ENCODE data around the gene LRRC32.
A peak's percentile ranks its signal among the peaks of the same experiment; 100 is the strongest.

LRRC32 gene

DNA sequence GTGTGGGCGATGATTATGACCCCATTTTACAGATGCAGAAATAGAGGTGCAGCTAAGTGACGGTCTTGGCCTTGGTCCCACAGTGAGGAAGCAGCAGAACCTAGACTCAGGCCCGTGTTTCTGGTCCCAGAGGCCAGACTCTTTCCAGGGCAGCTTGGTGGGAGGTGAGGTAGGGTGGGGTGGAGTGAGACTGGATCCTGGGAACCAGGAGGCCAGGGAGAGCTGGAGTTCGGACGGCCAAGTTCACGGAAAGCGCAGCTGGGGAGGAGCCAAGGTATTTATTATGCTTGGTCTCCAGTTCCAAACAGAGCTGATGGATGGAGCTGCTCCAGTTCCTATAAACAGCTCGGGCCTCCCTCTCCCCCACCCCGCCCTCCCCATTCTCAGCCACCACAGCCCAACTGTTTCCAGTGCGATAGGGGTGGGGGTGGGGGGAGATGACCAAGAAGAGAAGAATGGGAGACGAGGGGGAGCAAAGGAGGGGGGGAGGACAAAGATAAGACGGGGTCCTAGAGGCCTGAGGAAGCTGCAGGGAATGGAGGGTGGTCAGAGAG lies 16.2 kb downstream of the LRRC32 start:
- H2BK12ac ChIP-seq (ENCODE audit: low read length in 2 of 2) = peak overlapping the region; percentile 82 to 91
- H4K91ac ChIP-seq (ENCODE audit: low read length) = peak overlapping the region; percentile 96
- H3K18ac ChIP-seq (ENCODE audit: low read depth in 1 of 2, low read length in 2 of 2) = peak overlapping the region; percentile 88 to 91
- no peaks in the 10 kb centered on the region for H3K79me1 ChIP-seq (replicated peaks; ENCODE audit: low read length, poor library complexity, severe bottlenecking)
- no peak overlapping the region for H2BK15ac ChIP-seq (ENCODE audit: low read depth, poor library complexity, severe bottlenecking)
- DNase-seq = peak; percentile 85
- H3K4me3 ChIP-seq (ENCODE audit: insufficient read depth in 1 of 2, low read depth in 1 of 2, low read length in 2 of 2) = peak overlapping the region in 1 of 2 experiments; percentile 50
- no peaks in the 10 kb centered on the region for H3K9me3 ChIP-seq (ENCODE audit: control insufficient read depth, low read length)
- WGBS = 63% methylated on average over 3 of the region's 12 CpGs
- H4K8ac ChIP-seq (ENCODE audit: low read length) = peak overlapping the region; percentile 92
- peaks cover 15 to 38% of the 10 kb centered on the region in 2 experiments for H3K36me3 ChIP-seq (ENCODE audit: control insufficient read depth in 1 of 2, insufficient read depth in 2 of 2, low read depth in 1 of 2, low read length in 2 of 2)
- no peak overlapping the region for H3K27ac ChIP-seq (ENCODE audit: low read length, poor library complexity, severe bottlenecking)
- no peak overlapping the region for H3K4me2 ChIP-seq (ENCODE audit: low read length, poor library complexity, severe bottlenecking)
- H3K4ac ChIP-seq (ENCODE audit: low read depth in 1 of 2, low read length in 2 of 2) = peak overlapping the region; percentile 71 to 97
- H2AFZ ChIP-seq (ENCODE audit: low read depth, low read length) = no peak overlapping the region
- H3K27me3 ChIP-seq (ENCODE audit: control insufficient read depth in 1 of 2, insufficient read depth in 1 of 2, low read length in 2 of 2) = peaks cover 0 to 6% of the 10 kb centered on the region in 2 experiments
- peak overlapping the region; percentile 86 for H2BK120ac ChIP-seq (ENCODE audit: low read depth, low read length)
- H3K9ac ChIP-seq (ENCODE audit: low read length) = peak overlapping the region; percentile 65
- no peak overlapping the region for H2BK5ac ChIP-seq (ENCODE audit: low read depth, low read length, poor library complexity, severe bottlenecking)
- H2AK5ac ChIP-seq (ENCODE audit: low read length, severe bottlenecking) = no peak overlapping the region
- peak overlapping the region in 1 of 2 experiments; percentile 3 for H3K23ac ChIP-seq (ENCODE audit: low read length in 2 of 2)
- H3K4me1 ChIP-seq (ENCODE audit: control insufficient read depth, insufficient read depth, low read depth, low read length) = peaks cover 2% of the 10 kb centered on the region
- peak overlapping the region in 1 of 2 experiments; percentile 68 for H3K14ac ChIP-seq (ENCODE audit: low read length in 2 of 2)

- Histone ChIP-seq H3K9me3 (ENCODE audit: control insufficient read depth, low read length) (no peaks in the 10 kb centered on the region), H3K4me3 (ENCODE audit: insufficient read depth in 1 of 2, low read depth in 1 of 2, low read length in 2 of 2) (peak overlapping the region in 1 of 2 experiments; percentile 50), H3K79me1 (replicated peaks; ENCODE audit: low read length, poor library complexity, severe bottlenecking) (no peaks in the 10 kb centered on the region), H2BK120ac (ENCODE audit: low read depth, low read length) (no peak overlapping the region), H2AFZ (ENCODE audit: low read depth, low read length) (no peak overlapping the region), H3K18ac (ENCODE audit: low read depth in 1 of 2, low read length in 2 of 2) (peak overlapping the region; percentile 88 to 91), H3K23ac (ENCODE audit: low read length in 2 of 2) (peak overlapping the region in 1 of 2 experiments; percentile 3), H3K27me3 (ENCODE audit: control insufficient read depth in 1 of 2, insufficient read depth in 1 of 2, low read length in 2 of 2) (peaks cover 0 to 4% of the 10 kb centered on the region in 2 experiments), H3K4ac (ENCODE audit: low read depth in 1 of 2, low read length in 2 of 2) (peak overlapping the region in 1 of 2 experiments; percentile 63), H3K4me2 (ENCODE audit: low read length, poor library complexity, severe bottlenecking) (no peak overlapping the region), H2AK5ac (ENCODE audit: low read length, severe bottlenecking) (no peak overlapping the region), H4K91ac (ENCODE audit: low read length) (peak overlapping the region; percentile 86), H4K8ac (ENCODE audit: low read length) (peak overlapping the region; percentile 92), H3K27ac (ENCODE audit: low read length, poor library complexity, severe bottlenecking) (no peak overlapping the region), H3K9ac (ENCODE audit: low read length) (peak overlapping the region; percentile 59), H2BK15ac (ENCODE audit: low read depth, poor library complexity, severe bottlenecking) (no peak overlapping the region), H3K14ac (ENCODE audit: low read length in 2 of 2) (peak overlapping the region in 1 of 2 experiments; percentile 68), H3K36me3 (ENCODE audit: control insufficient read depth in 1 of 2, insufficient read depth in 2 of 2, low read depth in 1 of 2, low read length in 2 of 2) (peaks cover 10 to 32% of the 10 kb centered on the region in 2 experiments), H3K4me1 (ENCODE audit: control insufficient read depth, insufficient read depth, low read depth, low read length) (peaks cover 2% of the 10 kb centered on the region), H2BK12ac (ENCODE audit: low read length in 2 of 2) (peak overlapping the region; percentile 66 to 91), H2BK5ac (ENCODE audit: low read depth, low read length, poor library complexity, severe bottlenecking) (no peak overlapping the region)
- 75% methylated on average over 10 of the region's 10 CpGs for WGBS
- DNase-seq = peak; percentile 87
Measured at GRCh38 chr11:76653674-76654284, 16.8 kb downstream of the LRRC32 start.

DNA sequence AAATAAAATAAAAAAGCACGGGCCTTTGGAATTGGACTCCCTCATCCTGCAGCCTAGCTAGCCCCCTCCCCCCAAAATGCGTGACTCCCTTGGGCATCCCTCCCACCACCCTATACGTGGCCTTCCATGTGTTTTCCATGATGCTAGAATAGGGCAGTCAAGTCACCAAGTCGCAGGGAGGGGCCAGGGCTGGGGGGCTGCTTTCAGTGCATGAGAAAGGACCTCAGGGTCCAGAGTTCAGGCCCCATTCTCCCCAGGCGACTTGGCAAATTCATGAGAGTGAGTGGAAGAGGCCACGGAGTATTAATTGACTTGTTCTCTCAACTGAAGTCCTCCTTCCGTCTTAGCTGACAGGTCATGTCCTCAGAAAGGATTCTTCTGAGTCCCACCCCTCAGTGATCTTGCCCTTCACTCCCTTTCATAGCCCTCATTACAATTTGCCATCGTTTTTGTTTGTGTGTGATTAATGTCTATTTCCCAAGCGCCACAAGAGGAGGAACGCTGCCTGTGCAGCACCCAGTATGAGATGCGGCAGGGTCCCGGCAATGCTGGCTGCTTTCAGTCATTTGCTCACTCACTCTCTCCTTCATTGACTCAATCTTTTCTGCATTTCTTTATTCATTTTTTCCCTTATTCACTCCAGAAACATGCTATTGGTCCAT lies 17.4 kb downstream of the LRRC32 start:
- Histone ChIP-seq H3K4me1 (ENCODE audit: control insufficient read depth, insufficient read depth, low read depth, low read length) (no peaks in the 10 kb centered on the region), H2AFZ (ENCODE audit: low read depth, low read length) (no peak overlapping the region), H4K8ac (ENCODE audit: low read length) (no peak overlapping the region), H3K4me2 (ENCODE audit: low read length, poor library complexity, severe bottlenecking) (no peak overlapping the region), H3K36me3 (ENCODE audit: control insufficient read depth in 1 of 2, insufficient read depth in 2 of 2, low read depth in 1 of 2, low read length in 2 of 2) (peaks cover 10 to 25% of the 10 kb centered on the region in 2 experiments), H3K9ac (ENCODE audit: low read length) (peak overlapping the region; percentile 59), H2BK15ac (ENCODE audit: low read depth, poor library complexity, severe bottlenecking) (no peak overlapping the region), H3K27me3 (ENCODE audit: control insufficient read depth in 1 of 2, insufficient read depth in 1 of 2, low read length in 2 of 2) (peaks cover 0 to 6% of the 10 kb centered on the region in 2 experiments), H2BK5ac (ENCODE audit: low read depth, low read length, poor library complexity, severe bottlenecking) (no peak overlapping the region), H3K23ac (ENCODE audit: low read length in 2 of 2) (no peak overlapping the region), H4K91ac (ENCODE audit: low read length) (peak overlapping the region; percentile 70), H3K27ac (ENCODE audit: low read length, poor library complexity, severe bottlenecking) (no peak overlapping the region), H3K18ac (ENCODE audit: low read depth in 1 of 2, low read length in 2 of 2) (peak overlapping the region; percentile 18 to 60), H3K4ac (ENCODE audit: low read depth in 1 of 2, low read length in 2 of 2) (peak overlapping the region in 1 of 2 experiments; percentile 39), H2BK12ac (ENCODE audit: low read length in 2 of 2) (peak overlapping the region; percentile 45 to 89), H3K79me1 (replicated peaks; ENCODE audit: low read length, poor library complexity, severe bottlenecking) (no peaks in the 10 kb centered on the region), H3K4me3 (ENCODE audit: insufficient read depth in 1 of 2, low read depth in 1 of 2, low read length in 2 of 2) (no peak overlapping the region), H3K9me3 (ENCODE audit: control insufficient read depth, low read length) (no peaks in the 10 kb centered on the region), H2BK120ac (ENCODE audit: low read depth, low read length) (no peak overlapping the region), H2AK5ac (ENCODE audit: low read length, severe bottlenecking) (no peak overlapping the region), H3K14ac (ENCODE audit: low read length in 2 of 2) (no peak overlapping the region)
- WGBS = 93% methylated on average over 10 of the region's 12 CpGs
- no peak for DNase-seq

- H2AK5ac ChIP-seq (ENCODE audit: low read length, severe bottlenecking) = no peak overlapping the region
- DNase-seq = no peak
- peak overlapping the region; percentile 27 for H3K9ac ChIP-seq (ENCODE audit: low read length)
- no peak overlapping the region for H2BK15ac ChIP-seq (ENCODE audit: low read depth, poor library complexity, severe bottlenecking)
- no peak overlapping the region for H3K23ac ChIP-seq (ENCODE audit: low read length in 2 of 2)
- WGBS = 100% methylated on average over 1 of the region's 2 CpGs
- no peak overlapping the region for H2BK12ac ChIP-seq (ENCODE audit: low read length in 2 of 2)
- H3K18ac ChIP-seq (ENCODE audit: low read depth in 1 of 2, low read length in 2 of 2) = no peak overlapping the region
- no peak overlapping the region for H3K27ac ChIP-seq (ENCODE audit: low read length, poor library complexity, severe bottlenecking)
- no peak overlapping the region for H2BK5ac ChIP-seq (ENCODE audit: low read depth, low read length, poor library complexity, severe bottlenecking)
- no peak overlapping the region for H2BK120ac ChIP-seq (ENCODE audit: low read depth, low read length)
- no peaks in the 10 kb centered on the region for H3K36me3 ChIP-seq (ENCODE audit: control insufficient read depth in 1 of 2, insufficient read depth in 2 of 2, low read depth in 1 of 2, low read length in 2 of 2)
- no peak overlapping the region for H3K4ac ChIP-seq (ENCODE audit: low read depth in 1 of 2, low read length in 2 of 2)
- no peak overlapping the region for H3K4me2 ChIP-seq (ENCODE audit: low read length, poor library complexity, severe bottlenecking)
- no peak overlapping the region for H4K8ac ChIP-seq (ENCODE audit: low read length)
- peaks cover 9% of the 10 kb centered on the region for H3K9me3 ChIP-seq (ENCODE audit: control insufficient read depth, low read length)
- no peaks in the 10 kb centered on the region for H3K79me1 ChIP-seq (replicated peaks; ENCODE audit: low read length, poor library complexity, severe bottlenecking)
- H3K4me3 ChIP-seq (ENCODE audit: insufficient read depth in 1 of 2, low read depth in 1 of 2, low read length in 2 of 2) = no peak overlapping the region
- no peaks in the 10 kb centered on the region for H3K4me1 ChIP-seq (ENCODE audit: control insufficient read depth, insufficient read depth, low read depth, low read length)
- H3K27me3 ChIP-seq (ENCODE audit: control insufficient read depth in 1 of 2, insufficient read depth in 1 of 2, low read length in 2 of 2) = peaks cover 0 to 12% of the 10 kb centered on the region in 2 experiments
- no peak overlapping the region for H2AFZ ChIP-seq (ENCODE audit: low read depth, low read length)
- no peak overlapping the region for H3K14ac ChIP-seq (ENCODE audit: low read length in 2 of 2)
- no peak overlapping the region for H4K91ac ChIP-seq (ENCODE audit: low read length)
Measured at GRCh38 chr11:76649851-76650372, 20.6 kb downstream of the LRRC32 start.

Measured in mesenchymal stem cell (in vitro differentiated cells and primary cell).